A673 (cell line): Measurements from ENCODE around the gene RNU6-8. TPM values are rescaled to one million over a fixed set of nuclear protein-coding genes. Genes with fewer than 3 reads are reported as not detected.

Experiments used
- BruUV-seq: library from RNA; stranded (reverse); fragments of 400-500 nt; replicated peaks from 2 replicates; lab custom pipeline; 2021; lab: Mats Ljungman, UMichigan
- CTCF ChIA-PET: fragments of 300-600 bp; sonication (Branson Sonifier 250); formaldehyde crosslinking; loops from one replicate; lab custom pipeline; 2022; ENCODE audit warnings: antibody characterized with exemption; lab: Charles Lee
- POLR2A ChIA-PET: fragments of 300-600 bp; sonication (Branson Sonifier 250); formaldehyde crosslinking; loops from one replicate; lab custom pipeline; 2022; ENCODE audit warnings: antibody characterized with exemption; ENCODE audit not compliant: low non-redundant PET; lab: Charles Lee
- DNase-seq: peaks from one replicate; pipeline ENCODE4 v3.0.0-alpha.2; 2015; ENCODE audit warnings: low spot score
- H3K27ac ChIP-seq: fragments of 200-600 bp; sonication (generic); 2 replicates; pipeline ENCODE4 v1.5.1; 2016; ENCODE audit warnings: mixed run types, low read depth, mild to moderate bottlenecking, mixed read lengths, antibody characterized with exemption, low read length; ENCODE audit not compliant: poor library complexity, severe bottlenecking
- H3K27me3 ChIP-seq: fragments of 200-600 bp; sonication (generic); replicated peaks from 2 replicates; pipeline ENCODE4 v1.6.1; 2017; ENCODE audit warnings: mixed run types, low read depth, mild to moderate bottlenecking, mixed read lengths, antibody characterized with exemption, low read length; ENCODE audit not compliant: insufficient read depth, poor library complexity
- H3K36me3 ChIP-seq: fragments of 200-600 bp; sonication (generic); 2 replicates; pipeline ENCODE4 v1.6.1; 2016; ENCODE audit warnings: mixed run types, mild to moderate bottlenecking, mixed read lengths, antibody characterized with exemption, low read length; ENCODE audit not compliant: insufficient read depth, poor library complexity, severe bottlenecking
- H3K4me1 ChIP-seq: fragments of 200-600 bp; sonication (generic); 2 replicates; pipeline ENCODE4 v1.6.1; 2017; ENCODE audit warnings: mixed run types, mild to moderate bottlenecking, mixed read lengths, antibody characterized with exemption, low read length; ENCODE audit not compliant: insufficient read depth, poor library complexity, severe bottlenecking
- H3K4me3 ChIP-seq: fragments of 200-600 bp; sonication (generic); 2 replicates; pipeline ENCODE4 v1.5.1; 2016; ENCODE audit warnings: low read depth, mixed run types, mild to moderate bottlenecking, mixed read lengths, low read length; ENCODE audit not compliant: poor library complexity, severe bottlenecking
- H3K9me3 ChIP-seq: fragments of 200-600 bp; sonication (generic); 2 replicates; pipeline ENCODE4 v1.6.1; 2016; ENCODE audit warnings: mixed run types, low read depth, mild to moderate bottlenecking, mixed read lengths, antibody characterized with exemption, low read length; ENCODE audit not compliant: poor library complexity, severe bottlenecking
- EZH2 ChIP-seq: fragments of 200-600 bp; sonication (generic); IDR thresholded peaks from 2 replicates; pipeline ENCODE4 v1.6.1; 2017; ENCODE audit warnings: borderline replicate concordance, low read depth, mild to moderate bottlenecking, mixed read lengths, antibody characterized with exemption, low read length; ENCODE audit not compliant: poor library complexity, severe bottlenecking
- intact Hi-C: fragments of 100-400 bp; cut with micrococcal nuclease; formaldehyde crosslinking; loops from one replicate; pipeline ENCODE4 v1.10.0; 2022; ENCODE audit not compliant: unreplicated experiment
- total RNA-seq: library from RNA; stranded (reverse); gene quantifications from 2 replicates; pipeline ENCODE4 v1.2.3, GENCODE V29; 2021
- TF ChIP-seq, protein P1 (sequence below): fragments of 300-800, 200-600 bp; sonication (generic); conservative IDR thresholded peaks from 2 replicates; pipeline ENCODE4 v1.5.1; 2017; ENCODE audit warnings: low read depth, mild to moderate bottlenecking, antibody characterized with exemption, low read length, moderate library complexity, mixed read lengths

RNU6-8 gene
- total RNA-seq, 1 experiment from 2014 or later = not detected

DNA sequence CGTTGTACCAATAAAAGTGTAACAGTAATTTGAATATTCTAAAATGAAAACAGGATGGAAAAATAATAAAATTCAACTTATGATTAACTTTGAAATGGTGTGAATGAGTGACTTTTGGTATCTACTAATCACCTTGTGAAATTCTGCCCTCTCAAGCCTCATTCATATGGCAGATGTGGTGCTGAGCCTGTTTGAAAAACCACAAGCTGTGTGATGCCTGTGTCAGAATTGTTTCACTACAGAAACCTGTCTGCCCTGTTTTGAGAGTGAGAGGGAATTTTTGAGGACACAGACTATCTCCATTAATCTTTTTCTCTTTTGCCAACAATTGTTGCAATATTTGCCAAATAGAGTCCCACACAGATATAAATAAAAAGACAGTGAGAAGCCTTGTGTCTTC is 5.2 kb downstream of the RNU6-8 start:
- POLR2A ChIA-PET = no interaction called here
- CTCF ChIA-PET = no interaction called here

DNA sequence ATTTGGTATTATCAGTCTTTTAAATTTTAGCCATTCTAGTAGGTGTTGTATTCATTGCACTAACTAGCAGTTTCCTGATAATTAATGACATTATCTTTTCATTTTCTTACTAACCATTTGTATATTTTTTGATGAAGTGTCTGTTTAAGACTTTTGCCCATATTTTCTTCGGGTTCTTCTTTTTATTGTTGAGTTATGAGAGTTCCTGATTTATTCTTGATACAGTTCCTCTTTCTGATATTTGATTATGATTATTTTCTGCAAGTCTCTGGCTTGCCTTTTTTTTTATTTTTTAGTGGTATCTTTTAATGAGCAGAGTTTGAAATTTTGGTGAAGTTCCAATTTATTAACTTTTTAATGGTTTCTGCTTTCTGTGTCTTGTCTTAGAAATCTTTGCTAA is 7.4 kb downstream of the RNU6-8 start:
- Histone ChIP-seq H3K4me1 (no peaks in the 10 kb centered on the region), H3K9me3 (no peaks in the 10 kb centered on the region), H3K4me3 (no peak overlapping the region), H3K27me3 (no peaks in the 10 kb centered on the region), H3K36me3 (no peaks in the 10 kb centered on the region), H3K27ac (no peak overlapping the region)
- ChIA-PET CTCF (no interaction called here), POLR2A (no interaction called here)
- TF ChIP-seq, protein P1, sequence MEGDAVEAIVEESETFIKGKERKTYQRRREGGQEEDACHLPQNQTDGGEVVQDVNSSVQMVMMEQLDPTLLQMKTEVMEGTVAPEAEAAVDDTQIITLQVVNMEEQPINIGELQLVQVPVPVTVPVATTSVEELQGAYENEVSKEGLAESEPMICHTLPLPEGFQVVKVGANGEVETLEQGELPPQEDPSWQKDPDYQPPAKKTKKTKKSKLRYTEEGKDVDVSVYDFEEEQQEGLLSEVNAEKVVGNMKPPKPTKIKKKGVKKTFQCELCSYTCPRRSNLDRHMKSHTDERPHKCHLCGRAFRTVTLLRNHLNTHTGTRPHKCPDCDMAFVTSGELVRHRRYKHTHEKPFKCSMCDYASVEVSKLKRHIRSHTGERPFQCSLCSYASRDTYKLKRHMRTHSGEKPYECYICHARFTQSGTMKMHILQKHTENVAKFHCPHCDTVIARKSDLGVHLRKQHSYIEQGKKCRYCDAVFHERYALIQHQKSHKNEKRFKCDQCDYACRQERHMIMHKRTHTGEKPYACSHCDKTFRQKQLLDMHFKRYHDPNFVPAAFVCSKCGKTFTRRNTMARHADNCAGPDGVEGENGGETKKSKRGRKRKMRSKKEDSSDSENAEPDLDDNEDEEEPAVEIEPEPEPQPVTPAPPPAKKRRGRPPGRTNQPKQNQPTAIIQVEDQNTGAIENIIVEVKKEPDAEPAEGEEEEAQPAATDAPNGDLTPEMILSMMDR = no peak
- TF ChIP-seq EZH2 = no peak
- intact Hi-C loops = no loop called here
- DNase-seq = no peak
- BruUV-seq = no TSS peak

More for the DNA sequence above, 5.2 kb downstream of the RNU6-8 start:
- no TSS peak for BruUV-seq
- no peak overlapping the region for H3K27ac ChIP-seq
- no peaks in the 10 kb centered on the region for H3K4me1 ChIP-seq
- intact Hi-C loops = no loop called here
- TF ChIP-seq, protein P1 = no peak
- no peak for TF ChIP-seq EZH2
- DNase-seq = no peak
- no peaks in the 10 kb centered on the region for H3K9me3 ChIP-seq
- no peaks in the 10 kb centered on the region for H3K36me3 ChIP-seq
- no peak overlapping the region for H3K4me3 ChIP-seq
- no peaks in the 10 kb centered on the region for H3K27me3 ChIP-seq

DNA sequence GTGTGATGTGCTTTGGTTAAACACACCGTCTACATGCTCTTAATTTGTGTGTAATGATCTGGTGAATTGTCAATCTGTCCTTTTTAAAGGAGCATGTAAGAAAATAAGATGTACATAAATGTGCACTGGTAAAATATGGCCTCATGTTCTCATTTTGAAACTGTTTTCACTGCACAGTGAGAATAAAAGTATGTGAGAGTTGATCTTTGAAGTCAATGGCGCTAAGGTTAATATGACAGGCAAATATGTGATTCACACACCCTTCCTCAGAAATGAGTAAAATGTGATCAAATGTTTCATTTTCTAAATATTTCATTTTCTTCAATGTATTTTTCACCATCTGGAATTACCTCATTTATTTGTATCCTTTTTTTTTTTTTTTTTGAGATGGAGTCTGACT is 9.5 kb downstream of the RNU6-8 start:
- no peak for DNase-seq

More for the DNA sequence above, 9.5 kb downstream of the RNU6-8 start:
- TF ChIP-seq, protein P1 = no peak
- no peak for TF ChIP-seq EZH2
- Histone ChIP-seq H3K36me3 (no peaks in the 10 kb centered on the region), H3K27ac (no peak overlapping the region), H3K9me3 (no peaks in the 10 kb centered on the region), H3K27me3 (no peaks in the 10 kb centered on the region), H3K4me1 (no peaks in the 10 kb centered on the region), H3K4me3 (no peak overlapping the region)
- no TSS peak for BruUV-seq
- ChIA-PET POLR2A (no interaction called here), CTCF (no interaction called here)
- intact Hi-C loops = no loop called here
